ENCODE data around the gene KLHL14. TPM values are rescaled to one million over a fixed set of nuclear protein-coding genes. Genes with fewer than 3 reads are reported as not detected.

KLHL14 gene
- total and polyA plus RNA-seq, 11 donors: 0.07 to 0.34 (median 0.12) TPM; not detected in 4

DNA sequence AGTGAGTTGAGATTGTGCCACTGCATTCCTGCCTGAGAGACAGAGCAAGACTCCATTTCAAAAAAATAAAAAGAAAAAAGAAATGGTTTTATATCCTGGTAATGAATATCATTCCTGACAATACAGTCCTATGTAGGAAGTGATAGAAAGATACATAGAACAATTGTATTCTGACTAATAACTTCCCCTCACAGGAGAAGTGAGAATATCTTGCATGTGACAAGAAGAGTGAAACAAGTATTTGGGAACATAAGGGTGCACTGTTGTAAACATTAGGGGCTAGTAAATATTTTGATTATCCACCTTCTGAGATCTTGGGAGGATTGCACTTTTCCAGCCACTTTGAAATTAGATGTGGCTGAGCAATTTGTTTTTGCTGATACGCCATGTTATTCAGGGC, 40.7 kb downstream of the KLHL14 start:
- no peak for ATAC-seq
- no peak for DNase-seq

DNA sequence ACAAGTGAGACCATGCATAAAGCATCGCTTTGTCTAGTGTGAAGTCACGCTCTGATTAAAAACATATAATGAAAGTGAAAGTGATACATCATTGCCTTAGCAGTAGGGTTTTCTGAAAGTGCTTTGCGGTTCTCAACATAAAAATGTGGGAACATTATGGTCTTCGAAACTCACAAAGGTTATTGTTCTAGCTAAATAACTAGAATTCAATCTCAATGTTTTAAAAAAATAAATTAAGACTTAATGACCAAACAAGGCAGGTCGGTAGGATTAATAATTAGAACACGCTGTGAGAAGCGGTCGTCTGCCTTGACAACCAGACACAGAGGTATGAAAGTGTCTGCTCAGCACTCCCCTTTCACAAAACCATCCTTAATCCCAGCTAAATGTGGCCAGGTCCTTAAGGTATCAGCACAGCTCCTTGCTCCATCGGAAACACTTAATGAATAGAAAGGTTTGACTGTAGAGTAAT, 42.2 kb downstream of the KLHL14 start:
- WGBS, 4 donors: 70 to 75% (median 72%) methylated on average over 9 of the region's 9 CpGs
- Histone ChIP-seq H3K36me3 (no peaks in the 10 kb centered on the region), H3K4me3 (peak overlapping the region in 10 of 12 donors; percentile 6 to 46 (median 32)), H3K9me3 (peaks cover 0 to 9% (median 0%) of the 10 kb centered on the region in 12 donors), H3K27ac (peak overlapping the region in 1 of 12 donors; percentile 14), H3K27me3 (no peaks in the 10 kb centered on the region), H3K4me1 (no peaks in the 10 kb centered on the region)
- ATAC-seq (no peak), DNase-seq (no peak)
- no peak for TF ChIP-seq POLR2A (IDR thresholded peaks at IDR 0.05)
- TF ChIP-seq, protein P1, sequence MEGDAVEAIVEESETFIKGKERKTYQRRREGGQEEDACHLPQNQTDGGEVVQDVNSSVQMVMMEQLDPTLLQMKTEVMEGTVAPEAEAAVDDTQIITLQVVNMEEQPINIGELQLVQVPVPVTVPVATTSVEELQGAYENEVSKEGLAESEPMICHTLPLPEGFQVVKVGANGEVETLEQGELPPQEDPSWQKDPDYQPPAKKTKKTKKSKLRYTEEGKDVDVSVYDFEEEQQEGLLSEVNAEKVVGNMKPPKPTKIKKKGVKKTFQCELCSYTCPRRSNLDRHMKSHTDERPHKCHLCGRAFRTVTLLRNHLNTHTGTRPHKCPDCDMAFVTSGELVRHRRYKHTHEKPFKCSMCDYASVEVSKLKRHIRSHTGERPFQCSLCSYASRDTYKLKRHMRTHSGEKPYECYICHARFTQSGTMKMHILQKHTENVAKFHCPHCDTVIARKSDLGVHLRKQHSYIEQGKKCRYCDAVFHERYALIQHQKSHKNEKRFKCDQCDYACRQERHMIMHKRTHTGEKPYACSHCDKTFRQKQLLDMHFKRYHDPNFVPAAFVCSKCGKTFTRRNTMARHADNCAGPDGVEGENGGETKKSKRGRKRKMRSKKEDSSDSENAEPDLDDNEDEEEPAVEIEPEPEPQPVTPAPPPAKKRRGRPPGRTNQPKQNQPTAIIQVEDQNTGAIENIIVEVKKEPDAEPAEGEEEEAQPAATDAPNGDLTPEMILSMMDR (IDR thresholded peaks at IDR 0.05): no peak
- intact Hi-C loops (cut with DNase I): loop anchor here in 1 of 10 donors (10.0 kb wide), 1 partner anchor 56 kb away; no protein-coding TSS in a partner anchor

More for the DNA sequence above, 40.7 kb downstream of the KLHL14 start:
- 87 to 100% (median 96%) methylated on average over 1 of the region's 1 CpG for WGBS, 4 donors
- intact Hi-C loops (cut with DNase I): loop anchor here in 1 of 10 donors (10.0 kb wide), 1 partner anchor 57 kb away; no protein-coding TSS in a partner anchor
- no peak for TF ChIP-seq POLR2A (IDR thresholded peaks at IDR 0.05)
- H3K9me3 ChIP-seq: peaks cover 0 to 9% (median 0%) of the 10 kb centered on the region in 12 donors
- no peak overlapping the region for H3K4me3 ChIP-seq
- H3K27ac ChIP-seq: no peak overlapping the region
- H3K36me3 ChIP-seq: no peaks in the 10 kb centered on the region
- no peaks in the 10 kb centered on the region for H3K27me3 ChIP-seq
- no peaks in the 10 kb centered on the region for H3K4me1 ChIP-seq

DNA sequence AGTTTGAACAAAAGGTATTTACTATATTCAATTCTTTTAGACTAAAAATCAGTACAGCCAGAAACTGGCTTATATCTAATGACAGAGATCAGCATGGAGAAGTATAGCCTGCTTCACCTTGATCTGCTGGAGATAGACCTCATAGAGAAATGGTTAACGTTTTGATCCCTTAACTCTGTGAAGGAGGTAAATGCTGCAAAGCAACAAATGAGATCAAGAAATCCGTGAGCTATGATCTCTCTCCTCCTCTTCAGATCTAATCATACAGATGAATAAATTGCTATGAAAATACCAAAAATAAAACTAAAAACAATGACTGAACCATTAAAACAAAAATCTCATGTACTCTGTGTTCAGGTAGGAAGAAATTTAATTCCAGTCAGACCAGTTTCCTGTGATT, 42.8 kb downstream of the KLHL14 start:
- intact Hi-C loops (cut with DNase I): loop anchor here in 1 of 10 donors (10.0 kb wide), 1 partner anchor 55 kb away; no protein-coding TSS in a partner anchor
- Histone ChIP-seq H3K4me3 (peak overlapping the region in 8 of 12 donors; percentile 19 to 46 (median 36)), H3K27ac (no peak overlapping the region), H3K9me3 (peaks cover 0 to 9% (median 0%) of the 10 kb centered on the region in 12 donors), H3K4me1 (no peaks in the 10 kb centered on the region), H3K36me3 (no peaks in the 10 kb centered on the region), H3K27me3 (no peaks in the 10 kb centered on the region)
- ATAC-seq: no peak
- 53 to 72% (median 60%) methylated on average over 2 of the region's 2 CpGs for WGBS, 4 donors
- DNase-seq: no peak
- TF ChIP-seq, protein P1 (IDR thresholded peaks at IDR 0.05): no peak
- TF ChIP-seq POLR2A (IDR thresholded peaks at IDR 0.05): no peak

DNA sequence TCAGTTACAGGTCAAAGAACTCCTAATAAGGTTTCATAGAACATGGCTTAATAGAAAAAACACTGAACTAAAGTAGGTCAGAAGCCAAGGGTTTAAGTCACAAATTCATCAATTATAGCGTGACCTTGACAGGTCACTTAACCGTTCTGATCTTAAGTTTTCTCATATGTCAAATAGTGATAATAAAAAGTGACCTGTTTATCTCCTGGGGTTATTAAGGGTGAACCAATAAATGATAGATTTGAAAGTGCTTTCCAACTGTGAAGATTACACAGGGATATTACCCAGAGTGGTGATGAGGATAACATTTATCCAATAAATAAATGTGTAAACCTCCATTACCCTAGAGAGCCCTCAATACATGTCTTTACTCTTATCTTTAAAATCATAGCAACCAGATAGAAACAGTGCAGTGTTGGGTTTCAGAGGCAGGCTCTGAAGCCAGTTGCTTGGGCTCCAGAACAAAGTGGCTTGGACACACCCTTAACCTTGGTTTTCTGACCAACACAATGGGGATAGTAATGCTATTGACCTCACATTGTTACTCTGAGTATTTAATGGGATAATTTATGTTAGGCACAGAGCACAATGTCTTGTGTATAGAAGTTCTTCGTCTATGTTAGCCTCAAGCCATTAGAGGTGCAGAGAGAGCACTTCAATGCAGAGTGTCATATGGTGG, 48.6 kb downstream of the KLHL14 start:
- Histone ChIP-seq H3K27me3 (no peaks in the 10 kb centered on the region), H3K27ac (no peak overlapping the region), H3K9me3 (no peaks in the 10 kb centered on the region), H3K36me3 (no peaks in the 10 kb centered on the region), H3K4me1 (no peaks in the 10 kb centered on the region), H3K4me3 (no peak overlapping the region)
- TF ChIP-seq POLR2A (IDR thresholded peaks at IDR 0.05): no peak
- TF ChIP-seq, protein P1 (IDR thresholded peaks at IDR 0.05): no peak
- no peak for ATAC-seq
- 70 to 80% (median 77%) methylated on average over 3 of the region's 3 CpGs for WGBS, 4 donors
- intact Hi-C loops (cut with DNase I): no loop called here
- no peak for DNase-seq

Measured in heart left ventricle (tissue), 16 donors.